GM19467 (cell line): Measurements from ENCODE around the gene CCDC92.

ENCODE experiments used
- ATAC-seq: cut with Tn5 transposase; IDR thresholded peaks from one replicate; pipeline ENCODE4 v1.9.1; 2021; ENCODE audit warnings: mild to moderate bottlenecking, moderate library complexity; ENCODE audit not compliant: unreplicated experiment

CCDC92 gene

DNA sequence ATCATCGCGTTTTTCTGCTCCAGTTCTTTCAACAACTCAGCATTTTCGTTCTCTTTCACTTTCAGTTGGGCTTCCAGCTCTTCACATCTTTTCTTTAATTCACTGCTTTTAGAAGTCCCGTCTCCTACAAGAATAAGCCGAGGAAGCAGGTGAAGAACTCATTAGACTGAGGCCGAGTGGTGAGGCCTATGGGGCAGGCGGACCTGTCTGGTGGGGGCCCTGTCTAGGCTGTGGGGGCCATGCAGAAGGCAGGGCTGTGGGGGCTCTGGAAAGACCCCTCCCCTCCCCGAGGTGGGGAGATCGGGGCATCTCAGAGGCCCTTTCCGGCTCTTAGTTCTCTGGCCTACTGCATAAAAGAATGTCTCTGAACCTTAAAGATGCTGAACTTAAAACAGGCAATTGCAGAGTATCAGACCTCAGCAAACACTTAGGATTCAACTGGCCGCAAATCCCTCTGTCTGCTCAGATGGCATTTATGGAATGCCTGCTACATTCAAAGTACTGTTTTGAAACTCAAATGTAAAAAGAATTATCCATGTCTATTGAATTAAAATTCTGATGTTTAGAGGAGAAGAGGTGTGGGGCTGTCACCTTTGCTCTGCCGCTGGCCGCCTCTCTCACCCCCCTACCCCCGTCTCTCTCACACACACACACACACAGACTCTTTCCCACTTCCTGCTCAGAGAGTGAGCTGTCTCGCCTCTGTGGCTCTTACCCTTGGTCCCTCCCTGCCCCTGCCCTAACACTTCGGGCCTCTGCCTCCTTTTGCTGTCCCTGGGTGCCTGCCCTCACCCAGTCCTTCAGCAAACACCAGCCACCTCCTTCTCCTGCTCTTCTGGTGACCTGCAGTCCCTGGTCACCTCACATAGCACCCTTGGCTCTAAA lies 34.7 kb downstream of the CCDC92 start:
- ATAC-seq, result no peak

DNA sequence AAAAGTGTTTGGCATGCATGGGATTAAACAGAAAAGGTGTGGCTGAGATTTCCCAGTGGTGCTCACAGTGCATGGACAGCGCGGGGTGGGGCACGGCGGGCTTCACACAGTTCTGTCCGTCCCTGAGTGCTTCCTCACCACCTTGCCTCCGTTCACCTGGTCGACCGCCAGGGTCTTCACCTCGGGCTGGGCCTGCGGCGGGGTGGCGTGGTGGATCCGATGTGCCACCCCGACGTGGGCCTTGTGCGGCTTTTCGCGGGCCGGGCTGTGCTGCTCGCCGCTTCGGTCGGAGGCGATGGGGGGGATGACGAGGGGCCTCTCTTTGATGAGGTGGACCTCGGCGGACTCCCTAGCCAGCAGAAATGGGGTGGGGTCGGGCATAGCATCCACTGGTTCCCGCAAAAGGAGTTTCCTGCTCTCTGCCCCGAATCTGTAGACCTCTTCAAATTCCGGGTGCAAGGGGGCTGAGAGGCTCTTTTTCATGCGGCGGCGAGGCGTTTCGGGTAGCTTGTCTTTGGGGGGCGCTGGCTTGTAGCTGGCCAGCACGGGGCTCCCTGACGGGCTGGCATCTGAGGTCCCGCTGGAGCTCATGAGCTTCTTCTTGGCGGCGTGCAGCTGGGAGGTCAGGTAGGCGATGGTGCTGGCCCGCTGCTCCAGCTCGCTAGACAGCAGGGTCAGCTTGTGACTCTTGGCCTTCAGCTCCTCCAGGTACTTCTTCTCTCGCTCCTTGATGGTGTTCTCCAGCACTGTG lies 35.5 kb downstream of the CCDC92 start:
- ATAC-seq, result no peak

DNA sequence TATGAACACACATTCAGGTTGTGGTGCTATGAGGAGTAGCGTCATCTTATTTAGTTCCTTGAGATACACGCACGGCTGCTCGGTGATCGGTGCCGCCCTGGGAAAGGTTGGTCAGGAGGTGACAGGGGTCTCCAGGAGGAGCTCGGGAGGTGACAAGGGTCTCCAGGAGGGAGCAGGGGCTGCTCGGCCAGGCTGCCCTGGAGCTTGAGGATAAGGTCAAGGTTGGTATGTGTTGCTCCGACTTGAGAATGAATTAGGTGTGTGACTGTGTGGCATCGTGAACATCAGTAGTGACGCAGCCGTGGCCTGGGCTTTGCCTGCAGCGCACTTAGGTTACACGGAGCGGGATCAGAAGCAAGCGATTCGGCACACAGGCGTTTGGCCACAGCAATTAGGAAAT lies 36.2 kb downstream of the CCDC92 start:
- ATAC-seq, result no peak

DNA sequence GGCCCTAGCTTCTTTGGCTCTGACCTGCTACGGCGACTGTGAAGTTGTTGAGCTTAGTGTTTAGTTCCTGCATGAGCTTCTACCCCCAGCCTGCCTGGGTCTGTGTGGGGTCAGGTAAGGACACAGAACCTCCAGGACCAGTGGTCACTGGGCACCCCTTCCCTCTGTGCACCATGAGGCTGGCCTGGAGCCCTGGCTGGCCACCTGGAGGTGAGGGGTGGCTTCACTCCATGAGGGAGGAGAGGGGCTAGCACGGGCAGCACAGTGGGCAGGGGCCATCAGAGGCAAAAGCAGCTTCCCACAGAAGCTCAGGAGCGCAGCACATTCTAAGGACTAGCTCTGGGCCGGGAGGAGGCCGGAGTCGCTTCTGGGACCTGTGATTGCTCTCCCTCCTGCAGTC lies 36.7 kb downstream of the CCDC92 start:
- no peak for ATAC-seq

DNA sequence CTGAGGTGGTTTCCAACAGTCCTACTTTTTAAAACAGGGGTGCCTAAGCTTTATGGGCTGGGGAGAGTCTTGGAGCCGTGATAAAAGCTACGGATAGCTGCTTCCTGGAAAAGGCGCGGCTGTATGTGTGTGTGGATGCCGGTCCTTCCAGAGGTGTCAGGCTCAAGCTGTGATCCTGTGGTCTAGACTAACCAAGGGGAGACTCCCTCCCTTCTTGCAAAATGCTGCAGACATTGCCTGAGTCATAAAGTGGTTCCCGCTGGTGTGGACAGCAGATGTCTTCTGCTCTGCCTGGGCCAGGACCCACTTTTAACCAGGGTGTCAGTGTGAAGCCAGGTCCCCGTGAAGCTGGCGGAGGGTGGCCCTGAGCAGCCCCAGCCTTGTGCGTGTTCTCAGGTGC lies 37.8 kb downstream of the CCDC92 start:
- no peak for ATAC-seq

DNA sequence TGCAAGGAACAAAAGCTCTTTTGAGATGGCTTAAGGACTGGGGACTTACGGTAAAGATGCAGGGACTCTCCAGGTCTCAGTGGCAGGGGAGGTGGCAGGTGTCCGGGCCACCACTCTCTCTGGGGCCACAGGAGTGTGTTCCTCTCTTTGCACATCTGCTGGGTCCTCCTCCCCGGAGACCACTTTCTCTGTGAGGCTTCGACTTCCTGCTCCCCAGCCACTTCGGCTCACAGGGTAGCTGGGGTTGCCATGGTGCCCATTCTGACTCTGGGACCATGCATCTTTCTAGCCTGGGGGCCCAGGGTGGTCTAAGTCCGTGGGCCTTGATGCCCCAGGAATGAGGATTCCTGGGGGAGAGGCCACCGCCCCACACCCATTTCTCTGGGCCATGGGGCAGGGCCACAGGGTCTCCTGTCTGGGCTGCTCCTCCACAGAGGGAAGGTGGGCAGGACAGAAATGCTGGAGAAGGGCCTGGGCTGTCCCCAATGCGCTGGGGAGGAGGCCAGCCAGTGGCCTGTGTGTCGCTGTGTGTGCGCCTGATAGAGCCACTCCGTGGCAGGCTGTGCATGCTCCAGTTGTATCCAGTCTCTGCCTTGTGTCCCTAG lies 38.5 kb downstream of the CCDC92 start:
- ATAC-seq, result no peak

DNA sequence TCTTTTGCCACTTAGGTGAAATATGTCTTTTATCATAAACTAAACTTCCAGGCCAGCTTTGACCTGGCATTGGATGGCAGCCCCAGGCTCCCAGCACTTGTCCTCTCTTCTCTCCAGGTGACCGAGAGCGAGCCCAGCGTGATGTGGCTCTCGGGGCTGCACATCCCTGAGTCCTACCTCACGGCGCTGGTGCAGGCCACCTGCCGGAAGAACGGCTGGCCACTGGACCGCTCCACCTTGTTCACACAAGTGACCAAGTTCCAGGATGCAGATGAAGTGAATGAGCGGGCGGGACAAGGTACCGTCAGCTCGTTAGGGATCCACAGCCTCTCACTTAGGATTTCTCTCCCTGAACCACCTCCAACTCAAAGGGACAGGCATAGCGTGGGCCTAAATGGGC lies 39.4 kb downstream of the CCDC92 start:
- ATAC-seq, result no peak

DNA sequence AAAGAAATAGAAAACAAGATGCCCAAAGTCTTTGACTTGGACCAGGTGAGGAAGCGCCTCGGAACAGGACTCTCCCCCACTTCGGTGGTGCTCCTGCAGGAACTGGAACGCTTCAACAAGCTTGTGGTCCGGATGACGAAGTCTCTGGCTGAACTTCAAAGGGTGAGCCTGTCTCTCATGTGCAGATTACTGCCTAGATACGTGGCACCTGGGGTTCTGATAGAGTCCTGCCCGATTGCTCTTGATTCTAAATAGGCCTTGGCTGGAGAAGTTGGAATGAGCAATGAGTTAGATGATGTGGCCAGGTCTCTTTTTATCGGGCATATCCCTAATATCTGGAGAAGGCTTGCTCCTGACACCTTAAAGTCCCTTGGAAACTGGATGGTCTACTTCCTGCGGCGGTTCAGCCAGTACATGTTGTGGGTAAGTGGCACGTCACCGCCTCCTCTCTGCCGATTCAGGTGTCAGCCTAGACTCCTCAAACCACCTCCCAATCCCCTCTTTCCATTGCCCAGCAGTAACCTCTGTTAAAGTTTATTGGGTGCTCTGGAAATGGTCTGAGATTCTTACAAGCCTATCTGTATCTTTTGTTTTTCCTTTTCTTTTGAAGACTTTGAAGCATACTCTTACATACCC lies 40.8 kb downstream of the CCDC92 start:
- no peak for ATAC-seq

DNA sequence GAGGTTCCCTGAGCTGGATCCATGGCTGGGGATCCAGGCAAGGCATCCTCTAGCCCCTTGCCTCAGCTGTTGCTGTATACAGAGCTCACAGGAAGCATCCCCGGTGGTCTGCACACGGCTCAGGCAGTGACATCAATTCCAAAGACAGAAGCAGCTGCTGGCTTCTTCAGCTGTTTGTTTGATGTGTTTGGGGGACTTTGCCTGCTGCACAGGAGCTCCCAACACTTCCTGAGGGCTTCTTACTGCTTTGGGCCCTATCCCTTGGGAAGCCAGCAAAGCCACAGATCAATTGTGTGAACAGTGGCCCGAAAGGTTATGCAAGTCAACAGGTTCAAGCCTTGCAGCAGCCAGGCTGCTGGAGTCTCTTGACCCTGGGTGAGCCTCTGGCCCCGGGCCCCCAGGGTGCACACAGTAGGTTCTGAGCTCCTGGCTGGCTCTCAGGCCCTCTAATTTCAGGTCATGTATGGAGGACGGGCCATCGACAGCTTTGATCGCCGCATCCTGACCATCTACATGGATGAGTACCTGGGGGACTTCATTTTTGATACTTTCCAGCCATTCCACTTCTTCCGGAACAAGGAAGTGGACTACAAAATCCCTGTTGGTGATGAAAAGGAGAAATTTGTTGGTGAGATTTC lies 42.6 kb downstream of the CCDC92 start:
- ATAC-seq, result no peak

DNA sequence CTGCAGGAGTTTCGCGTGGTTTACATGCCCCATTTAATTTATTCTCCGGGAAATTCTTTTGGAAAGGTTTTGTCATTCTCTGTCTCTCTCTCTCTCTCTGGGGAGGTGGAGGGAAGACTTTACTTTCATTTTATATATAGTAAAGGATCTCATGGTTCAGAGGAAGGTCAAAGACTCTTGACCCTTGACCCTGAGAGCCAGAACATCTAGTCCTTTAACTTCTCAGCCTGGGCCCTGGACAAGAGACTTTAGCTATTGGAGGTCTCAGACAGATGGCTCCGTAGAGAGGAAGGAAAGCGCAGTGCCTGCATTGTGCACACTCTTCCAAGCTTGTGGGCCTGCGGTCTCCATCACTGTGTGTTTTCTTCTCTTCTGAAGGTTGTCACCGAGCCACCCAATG lies 43.7 kb downstream of the CCDC92 start:
- no peak for ATAC-seq

DNA sequence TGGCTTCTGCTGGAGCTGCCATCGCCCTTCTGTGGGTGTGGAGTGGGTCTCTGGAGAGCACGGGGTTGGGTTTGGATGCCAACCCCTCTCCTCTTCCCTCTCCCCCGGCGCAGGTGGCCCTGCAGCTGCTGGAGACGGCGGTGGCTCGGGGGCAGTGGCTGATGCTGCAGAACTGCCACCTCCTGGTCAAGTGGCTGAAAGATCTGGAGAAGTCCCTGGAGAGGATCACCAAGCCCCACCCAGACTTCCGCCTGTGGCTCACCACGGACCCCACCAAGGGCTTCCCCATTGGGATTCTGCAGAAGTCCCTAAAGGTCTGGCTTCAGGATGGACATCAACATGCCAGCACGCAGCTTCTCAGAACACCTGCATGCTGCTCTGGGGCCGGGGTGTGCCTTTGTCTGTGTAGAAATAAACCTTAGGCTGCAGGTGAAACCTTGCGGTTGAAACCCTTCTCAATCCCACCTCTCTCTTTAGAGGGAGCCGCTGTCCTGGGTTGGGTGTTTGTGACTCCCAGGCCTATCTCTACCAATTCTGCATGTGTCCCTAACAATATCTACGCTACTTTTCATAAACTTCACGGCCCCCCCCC lies 44.3 kb downstream of the CCDC92 start:
- ATAC-seq, result no peak

DNA sequence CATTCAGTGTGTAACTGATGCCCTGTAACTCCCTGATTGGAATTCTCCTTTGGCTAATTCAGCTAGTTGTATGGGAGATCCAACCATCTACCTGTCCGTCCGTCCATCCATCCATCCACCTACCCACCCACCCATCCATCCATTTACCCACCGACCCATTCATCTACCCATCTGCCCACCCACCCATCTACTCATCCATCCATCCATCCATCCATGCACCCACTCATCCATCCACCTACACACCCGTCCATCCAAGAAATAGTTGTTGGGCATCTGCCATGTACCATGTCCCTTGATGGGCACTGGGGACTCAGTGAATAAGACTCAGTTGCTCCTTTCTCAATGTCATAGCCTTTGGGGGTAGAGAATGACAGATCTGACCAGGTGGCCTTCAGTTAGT lies 48.1 kb downstream of the CCDC92 start:
- no peak for ATAC-seq

DNA sequence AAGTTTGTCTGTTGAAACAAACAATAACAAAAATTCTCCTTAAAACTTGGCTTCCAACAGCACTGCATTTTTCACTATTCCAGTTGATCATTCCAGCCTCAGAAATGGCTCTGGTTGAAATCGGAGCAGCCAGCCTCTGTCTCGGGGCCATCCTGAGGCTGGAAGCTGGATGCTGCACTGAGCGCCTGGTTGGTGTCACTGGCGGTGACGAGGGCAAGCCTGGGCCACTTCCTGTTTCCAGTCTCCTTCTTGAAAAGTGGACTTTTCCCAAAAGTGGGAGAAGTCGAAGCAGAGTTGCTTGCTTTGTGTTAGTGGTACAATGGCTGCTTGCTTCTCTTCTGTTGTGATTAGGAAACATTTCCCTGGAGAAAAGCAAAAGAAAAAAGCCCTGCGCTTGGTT lies 48.7 kb downstream of the CCDC92 start:
- no peak for ATAC-seq

DNA sequence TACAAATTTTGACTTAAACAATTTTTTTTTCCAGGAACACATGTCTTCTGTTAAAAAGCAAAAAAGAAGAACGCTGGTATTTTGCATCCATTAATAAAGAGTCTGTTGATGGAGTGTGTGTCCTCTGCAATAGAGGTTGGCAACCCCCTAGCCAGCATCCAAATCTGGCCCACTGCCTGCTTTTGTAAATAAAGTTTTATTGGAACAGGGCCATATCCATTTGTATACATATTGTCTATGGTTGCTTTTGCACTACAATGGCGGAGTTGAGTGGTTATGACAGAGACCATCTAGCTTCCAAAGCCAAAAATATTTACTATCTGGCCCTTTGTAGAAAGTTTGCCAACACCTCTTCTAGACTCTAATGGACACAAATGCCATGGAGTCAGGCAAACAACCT lies 49.6 kb downstream of the CCDC92 start:
- no peak for ATAC-seq

DNA sequence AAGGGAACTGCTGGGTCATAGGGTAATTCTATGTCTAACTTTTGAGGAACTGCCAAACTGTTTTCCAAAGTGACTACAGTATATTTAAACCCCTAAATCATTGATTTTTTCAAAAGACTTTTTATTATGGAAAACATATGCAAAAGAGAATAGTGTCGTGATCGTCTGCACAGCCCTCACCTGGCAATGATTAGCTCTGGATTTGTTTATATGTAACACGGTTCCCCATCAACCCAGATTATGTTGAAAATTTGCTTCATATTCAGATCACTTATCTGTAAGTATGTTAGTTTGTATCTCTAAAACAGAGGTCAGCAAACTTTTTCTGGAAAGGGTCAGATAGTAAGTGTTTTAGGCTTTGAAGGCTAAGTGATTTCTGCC lies 52.7 kb downstream of the CCDC92 start:
- ATAC-seq, result no peak

DNA sequence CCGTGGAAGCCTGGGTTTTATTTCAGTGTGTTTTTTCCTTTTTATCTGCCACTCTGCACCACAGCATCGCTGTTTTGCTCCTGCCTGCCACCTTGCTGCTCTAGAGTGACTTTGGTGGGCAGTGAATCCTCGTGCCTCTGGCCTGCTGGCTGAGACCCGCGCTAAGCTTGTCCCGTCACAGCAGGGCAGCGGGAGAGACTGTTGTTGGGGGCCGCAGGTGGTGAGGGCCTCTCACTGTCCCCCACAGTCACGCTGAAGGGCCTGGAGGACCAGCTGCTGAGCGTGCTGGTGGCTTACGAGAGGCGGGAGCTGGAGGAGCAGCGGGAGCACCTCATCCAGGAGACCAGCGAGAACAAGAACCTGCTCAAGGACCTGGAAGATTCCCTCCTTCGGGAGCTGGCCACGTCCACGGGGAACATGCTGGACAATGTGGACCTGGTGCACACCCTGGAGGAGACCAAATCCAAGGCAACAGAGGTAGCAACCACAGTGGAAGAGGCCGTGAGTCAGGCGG lies 55.2 kb downstream of the CCDC92 start:
- ATAC-seq, result no peak

DNA sequence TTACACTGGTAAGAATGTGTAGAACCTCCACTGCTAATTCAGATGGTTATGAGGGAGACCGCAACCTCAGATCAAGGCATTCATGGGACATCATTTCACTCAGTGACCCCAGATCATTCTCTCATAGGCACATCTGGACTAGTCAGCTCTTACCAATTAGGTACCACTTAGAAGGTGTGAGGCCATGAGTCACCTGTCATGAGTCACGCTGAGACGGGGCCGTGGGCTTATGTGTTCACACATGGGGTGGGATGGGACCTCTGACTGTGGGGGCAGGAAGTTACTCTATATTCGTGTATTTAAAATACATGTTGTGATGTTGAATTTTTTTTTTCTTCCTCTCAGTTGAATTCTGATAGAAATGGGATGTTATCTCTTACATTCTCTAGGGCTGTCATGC lies 55.9 kb downstream of the CCDC92 start:
- no peak for ATAC-seq

DNA sequence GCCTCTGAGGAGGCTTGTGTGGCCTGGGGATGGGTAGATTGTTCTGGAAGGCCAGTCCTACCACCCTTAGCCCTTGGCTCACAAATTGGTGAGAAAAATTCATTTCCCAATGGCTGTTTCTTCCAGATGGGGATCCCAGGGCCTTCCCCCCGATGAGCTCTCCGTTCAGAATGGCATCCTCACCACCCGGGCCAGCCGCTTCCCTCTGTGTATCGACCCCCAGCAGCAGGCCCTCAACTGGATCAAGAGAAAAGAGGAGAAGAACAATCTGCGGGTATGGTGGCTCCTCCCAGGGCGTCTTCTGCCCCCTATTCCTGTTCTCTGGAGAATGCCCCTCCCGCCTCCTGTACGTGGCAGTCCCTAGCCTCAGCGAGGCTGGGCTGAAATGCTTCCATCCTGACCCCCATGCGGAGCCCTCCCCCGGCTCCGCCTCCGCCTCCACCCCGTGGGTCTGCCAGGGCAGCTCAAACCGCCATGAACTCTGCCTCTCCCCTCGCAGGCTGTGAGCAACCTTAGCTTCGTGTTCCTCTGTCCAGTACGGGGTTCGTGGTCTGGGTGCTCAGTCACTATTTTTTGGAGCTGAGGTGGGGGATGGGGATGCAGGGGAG lies 57.8 kb downstream of the CCDC92 start:
- ATAC-seq, result no peak

DNA sequence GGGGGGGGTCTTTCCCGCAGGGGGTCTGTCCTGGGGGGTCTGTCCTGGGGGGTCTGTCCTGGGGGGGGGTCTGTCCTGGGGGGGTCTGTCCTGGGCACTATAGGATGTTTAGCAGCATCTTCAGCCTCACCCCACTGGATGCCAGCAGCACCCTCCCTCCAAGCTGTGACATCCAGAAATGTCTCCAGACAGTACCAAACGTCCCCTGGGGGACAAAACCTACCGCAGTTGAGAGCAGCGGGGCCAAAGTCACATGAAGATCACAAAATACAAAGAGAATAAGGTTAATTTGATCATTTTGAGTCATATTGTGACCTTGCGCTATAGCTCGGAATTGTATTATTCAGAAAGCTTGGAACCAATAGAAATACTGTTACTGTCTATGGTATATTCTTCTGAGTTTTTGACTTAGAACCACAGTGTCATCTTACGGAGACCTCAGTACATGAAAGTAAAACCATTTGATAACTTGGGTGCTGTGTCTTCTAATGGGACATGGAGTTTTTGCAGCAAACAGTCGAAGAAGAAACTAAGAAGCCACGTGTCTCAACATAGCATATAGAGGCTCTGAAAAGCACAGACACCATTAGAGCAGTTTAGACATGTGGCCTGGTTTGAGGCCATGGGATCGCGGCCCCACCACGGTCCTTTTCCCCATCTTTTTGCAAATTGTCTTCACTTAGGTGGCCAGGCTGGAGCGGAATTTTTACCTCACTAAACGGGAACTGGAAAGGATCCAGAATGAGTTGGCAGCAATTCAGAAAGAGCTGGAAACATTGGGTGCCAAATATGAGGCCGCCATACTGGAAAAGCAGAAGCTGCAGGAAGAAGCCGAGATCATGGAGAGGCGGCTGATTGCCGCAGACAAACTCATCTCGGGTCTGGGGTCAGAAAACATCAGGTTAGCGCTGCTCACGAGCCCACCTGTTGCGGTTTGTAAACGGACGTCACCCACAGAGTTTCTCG lies 59.9 kb downstream of the CCDC92 start:
- no peak for ATAC-seq
